Activated naive CD4-positive, alpha-beta T cell treated with anti-CD3 and anti-CD28 coated beads, Interleukin-2, amount 50 U/mL, for 24 hours (primary cell): ENCODE results near the gene ARHGAP42.

Source experiments
- H3K27ac Mint-ChIP-seq: one replicate; pipeline ENCODE4 v1.8.0; 2021; ENCODE audit warnings: mild to moderate bottlenecking, mixed read lengths
- H3K27me3 Mint-ChIP-seq: one replicate; pipeline ENCODE4 v1.8.0; 2021; ENCODE audit warnings: mixed read lengths
- H3K36me3 Mint-ChIP-seq: one replicate; pipeline ENCODE4 v1.8.0; 2021; ENCODE audit warnings: mixed read lengths
- H3K4me1 Mint-ChIP-seq: one replicate; pipeline ENCODE4 v1.8.0; 2021; ENCODE audit warnings: mixed read lengths
- H3K4me3 Mint-ChIP-seq: one replicate; pipeline ENCODE4 v1.8.0; 2021; ENCODE audit warnings: mild to moderate bottlenecking, mixed read lengths
- H3K9me3 Mint-ChIP-seq: one replicate; pipeline ENCODE4 v1.8.0; 2021; ENCODE audit warnings: mixed read lengths

ARHGAP42 gene

GRCh38 chr11:100691896-100692653 lies 5.0 kb downstream of the ARHGAP42 start:
- Mint-ChIP-seq H3K4me1 (peaks cover 7% of the 10 kb centered on the region), H3K27ac (no peak overlapping the region), H3K27me3 (peaks cover 17% of the 10 kb centered on the region), H3K9me3 (no peaks in the 10 kb centered on the region), H3K4me3 (no peak overlapping the region), H3K36me3 (no peaks in the 10 kb centered on the region)

GRCh38 chr11:100695911-100696310 lies 8.8 kb downstream of the ARHGAP42 start:
- H3K27ac Mint-ChIP-seq, result no peak overlapping the region
- no peaks in the 10 kb centered on the region for H3K9me3 Mint-ChIP-seq
- peaks cover under 1% of the 10 kb centered on the region for H3K27me3 Mint-ChIP-seq
- no peaks in the 10 kb centered on the region for H3K4me1 Mint-ChIP-seq
- no peak overlapping the region for H3K4me3 Mint-ChIP-seq
- no peaks in the 10 kb centered on the region for H3K36me3 Mint-ChIP-seq

GRCh38 chr11:100703139-100703538 lies 16.1 kb downstream of the ARHGAP42 start:
- H3K27me3 Mint-ChIP-seq, result no peaks in the 10 kb centered on the region
- H3K36me3 Mint-ChIP-seq, result no peaks in the 10 kb centered on the region
- no peaks in the 10 kb centered on the region for H3K9me3 Mint-ChIP-seq
- no peaks in the 10 kb centered on the region for H3K4me1 Mint-ChIP-seq
- no peak overlapping the region for H3K27ac Mint-ChIP-seq
- H3K4me3 Mint-ChIP-seq, result no peak overlapping the region

- Mint-ChIP-seq H3K4me3 (no peak overlapping the region), H3K27ac (no peak overlapping the region), H3K36me3 (no peaks in the 10 kb centered on the region), H3K4me1 (no peaks in the 10 kb centered on the region), H3K27me3 (no peaks in the 10 kb centered on the region), H3K9me3 (no peaks in the 10 kb centered on the region)
Observed at GRCh38 chr11:100703801-100704575, 16.9 kb downstream of the ARHGAP42 start.

DNA sequence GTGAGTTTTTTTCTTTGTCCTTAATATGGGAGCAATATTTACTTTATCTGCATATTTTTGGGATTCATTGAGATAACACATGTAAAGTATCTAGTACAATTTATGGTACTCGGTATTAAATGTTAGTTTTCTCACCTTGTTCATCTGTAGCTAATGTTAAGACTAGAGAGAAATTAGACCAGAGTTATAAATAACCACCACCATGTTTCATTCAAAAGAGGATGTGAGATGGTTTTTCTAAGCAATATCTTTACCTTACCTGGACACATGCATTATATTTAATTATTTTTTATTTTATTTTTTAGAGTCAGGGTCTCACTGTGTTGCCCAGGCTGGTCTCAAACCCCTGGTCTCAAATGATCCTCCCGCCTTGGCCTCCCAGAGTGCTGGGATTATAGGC lies 18.4 kb downstream of the ARHGAP42 start:
- no peaks in the 10 kb centered on the region for H3K4me1 Mint-ChIP-seq
- no peak overlapping the region for H3K4me3 Mint-ChIP-seq

DNA sequence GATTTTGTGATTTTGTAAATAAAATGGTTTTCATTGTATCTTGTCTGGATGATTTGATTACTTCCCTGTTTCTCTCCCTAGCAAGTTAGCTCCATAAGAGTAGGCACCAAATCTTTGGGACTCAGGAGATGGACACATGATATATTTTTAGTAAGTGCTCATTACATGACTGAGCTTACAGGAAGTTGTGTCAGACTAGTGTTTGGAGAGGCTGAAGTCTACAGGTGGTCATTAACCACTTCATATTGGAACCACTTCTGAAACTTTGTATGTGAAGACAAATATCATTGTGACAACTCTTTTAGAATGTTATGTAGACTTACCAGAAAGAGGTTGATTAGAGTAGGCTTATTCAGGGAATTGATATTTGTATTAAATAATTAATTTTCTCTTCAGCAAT lies 19.1 kb downstream of the ARHGAP42 start:
- H3K4me3 Mint-ChIP-seq, result no peak overlapping the region
- H3K27me3 Mint-ChIP-seq, result no peaks in the 10 kb centered on the region
- H3K36me3 Mint-ChIP-seq, result no peaks in the 10 kb centered on the region
- H3K4me1 Mint-ChIP-seq, result no peaks in the 10 kb centered on the region
- H3K27ac Mint-ChIP-seq, result no peak overlapping the region
- no peaks in the 10 kb centered on the region for H3K9me3 Mint-ChIP-seq

More for the DNA sequence above, 18.4 kb downstream of the ARHGAP42 start:
- Mint-ChIP-seq H3K27ac (no peak overlapping the region), H3K9me3 (no peaks in the 10 kb centered on the region), H3K27me3 (no peaks in the 10 kb centered on the region), H3K36me3 (no peaks in the 10 kb centered on the region)

DNA sequence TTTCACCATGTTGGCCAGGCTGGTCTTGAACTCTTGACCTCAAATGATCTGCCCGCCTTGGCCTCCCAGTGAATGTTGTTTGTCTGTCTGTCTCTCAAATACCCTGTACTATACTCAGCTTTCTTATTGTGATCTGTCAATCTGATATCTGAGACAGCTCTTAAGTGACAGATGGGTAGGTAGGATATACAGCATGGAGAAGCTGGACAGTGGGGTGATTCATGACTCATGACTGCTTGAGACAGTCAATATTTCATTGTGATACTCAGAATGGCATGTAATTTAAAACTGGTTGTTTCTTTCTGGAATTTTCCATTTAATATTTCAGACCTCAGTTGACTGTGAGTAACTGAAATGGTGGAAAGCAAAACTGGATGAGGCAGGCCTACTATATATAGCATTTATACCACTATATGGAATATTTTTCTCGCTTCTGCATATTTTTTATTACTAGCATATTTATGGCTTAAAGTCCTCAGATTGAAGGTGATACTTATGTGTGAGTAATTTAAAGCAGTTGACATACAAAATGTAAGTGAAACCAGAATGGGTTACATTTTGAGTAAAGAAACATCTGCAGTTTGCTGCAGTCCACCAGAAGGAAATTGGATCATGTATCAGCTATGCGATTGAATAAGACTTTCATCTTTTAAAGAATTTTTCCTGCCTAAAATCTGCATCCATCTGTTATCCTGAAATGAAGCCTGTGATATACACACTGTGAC lies 22.3 kb downstream of the ARHGAP42 start:
- Mint-ChIP-seq H3K27ac (no peak overlapping the region), H3K27me3 (no peaks in the 10 kb centered on the region), H3K36me3 (no peaks in the 10 kb centered on the region), H3K9me3 (no peaks in the 10 kb centered on the region), H3K4me3 (no peak overlapping the region), H3K4me1 (no peaks in the 10 kb centered on the region)

DNA sequence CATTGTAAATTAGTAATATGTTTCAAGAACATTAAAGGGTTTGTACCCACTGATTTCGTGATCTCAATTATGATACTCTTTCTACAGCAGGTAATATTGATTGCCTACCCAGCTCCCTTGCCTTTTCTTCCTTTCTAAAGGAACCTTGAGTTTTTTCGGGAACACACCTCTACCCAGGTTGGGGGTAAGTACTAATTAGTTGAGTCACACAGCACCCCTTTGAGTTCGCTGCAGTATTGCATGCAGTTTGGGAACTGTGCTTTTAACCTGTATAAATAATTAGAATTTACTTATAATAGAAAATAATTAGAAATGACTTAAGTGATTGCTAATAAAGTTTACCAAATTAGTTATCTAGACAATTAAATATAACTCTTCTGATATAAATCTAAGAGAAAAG lies 24.9 kb downstream of the ARHGAP42 start:
- Mint-ChIP-seq H3K4me1 (no peaks in the 10 kb centered on the region), H3K27ac (no peak overlapping the region), H3K36me3 (no peaks in the 10 kb centered on the region), H3K27me3 (no peaks in the 10 kb centered on the region), H3K9me3 (no peaks in the 10 kb centered on the region), H3K4me3 (no peak overlapping the region)

GRCh38 chr11:100712583-100712982 lies 25.5 kb downstream of the ARHGAP42 start:
- no peaks in the 10 kb centered on the region for H3K36me3 Mint-ChIP-seq
- no peak overlapping the region for H3K4me3 Mint-ChIP-seq
- H3K27ac Mint-ChIP-seq, result no peak overlapping the region
- no peaks in the 10 kb centered on the region for H3K27me3 Mint-ChIP-seq
- no peaks in the 10 kb centered on the region for H3K9me3 Mint-ChIP-seq
- no peaks in the 10 kb centered on the region for H3K4me1 Mint-ChIP-seq

DNA sequence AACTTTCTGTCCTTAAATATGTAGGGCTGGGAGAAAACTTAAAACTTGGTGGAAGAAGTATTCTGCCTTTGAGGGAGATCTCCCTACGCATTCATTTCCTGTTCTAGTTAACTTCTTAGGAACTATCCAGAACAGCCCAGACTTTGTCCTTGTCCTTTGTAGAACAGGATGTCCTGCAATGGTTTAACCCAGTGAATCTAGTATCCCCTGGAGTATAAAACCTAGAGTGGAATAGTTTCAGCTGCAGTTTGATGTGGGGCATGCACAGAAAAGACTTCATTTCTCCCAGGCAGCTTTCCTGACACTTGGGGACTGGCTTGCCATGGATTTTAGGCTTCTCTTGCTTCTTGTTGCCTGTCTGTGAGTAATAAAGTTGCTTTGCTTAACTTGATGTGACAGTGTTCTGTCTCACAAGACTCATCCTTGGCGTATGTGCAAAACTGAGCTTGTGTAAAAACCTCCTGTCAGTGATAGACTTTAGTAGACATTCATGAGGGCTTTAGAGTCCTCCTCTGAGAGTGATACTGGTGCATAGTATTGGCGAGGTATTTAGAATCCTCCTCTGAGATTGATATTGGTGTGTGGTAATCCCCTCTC lies 28.2 kb downstream of the ARHGAP42 start:
- Mint-ChIP-seq H3K27ac (no peak overlapping the region), H3K4me1 (no peaks in the 10 kb centered on the region), H3K4me3 (no peak overlapping the region), H3K9me3 (no peaks in the 10 kb centered on the region), H3K27me3 (no peaks in the 10 kb centered on the region), H3K36me3 (no peaks in the 10 kb centered on the region)

GRCh38 chr11:100716838-100717237 lies 29.8 kb downstream of the ARHGAP42 start:
- no peak overlapping the region for H3K4me3 Mint-ChIP-seq
- H3K4me1 Mint-ChIP-seq, result no peaks in the 10 kb centered on the region
- H3K9me3 Mint-ChIP-seq, result no peaks in the 10 kb centered on the region
- H3K27me3 Mint-ChIP-seq, result no peaks in the 10 kb centered on the region
- H3K36me3 Mint-ChIP-seq, result no peaks in the 10 kb centered on the region
- no peak overlapping the region for H3K27ac Mint-ChIP-seq

- Mint-ChIP-seq H3K36me3 (no peaks in the 10 kb centered on the region), H3K4me1 (no peaks in the 10 kb centered on the region), H3K27me3 (no peaks in the 10 kb centered on the region), H3K9me3 (no peaks in the 10 kb centered on the region), H3K4me3 (no peak overlapping the region), H3K27ac (no peak overlapping the region)
Observed at GRCh38 chr11:100719362-100719761, 32.3 kb downstream of the ARHGAP42 start.

GRCh38 chr11:100719809-100720221 lies 32.7 kb downstream of the ARHGAP42 start:
- Mint-ChIP-seq H3K9me3 (no peaks in the 10 kb centered on the region), H3K27me3 (no peaks in the 10 kb centered on the region), H3K4me1 (no peaks in the 10 kb centered on the region), H3K36me3 (no peaks in the 10 kb centered on the region), H3K4me3 (no peak overlapping the region), H3K27ac (no peak overlapping the region)

DNA sequence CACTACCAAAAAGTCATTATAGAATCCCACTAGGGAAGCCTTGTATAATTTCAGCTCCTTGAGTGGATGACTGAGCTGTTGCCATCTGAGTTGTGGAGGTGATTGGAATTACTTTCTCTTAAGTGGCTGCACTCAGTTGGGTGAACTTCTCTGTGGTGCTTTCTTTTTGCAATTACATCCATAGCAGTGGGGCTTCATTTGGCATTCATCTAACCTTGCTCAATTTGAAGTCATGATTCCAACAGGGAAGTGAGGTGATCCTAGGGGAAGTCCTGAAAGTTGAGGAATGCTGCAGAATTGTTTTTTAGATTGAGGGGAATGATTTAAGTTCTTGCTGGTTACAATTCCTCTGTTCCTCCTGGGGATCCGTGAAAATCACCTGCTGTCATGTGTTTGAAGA lies 39.6 kb downstream of the ARHGAP42 start:
- no peaks in the 10 kb centered on the region for H3K36me3 Mint-ChIP-seq
- H3K9me3 Mint-ChIP-seq, result no peaks in the 10 kb centered on the region
- no peaks in the 10 kb centered on the region for H3K4me1 Mint-ChIP-seq
- H3K27ac Mint-ChIP-seq, result no peak overlapping the region
- no peak overlapping the region for H3K4me3 Mint-ChIP-seq
- no peaks in the 10 kb centered on the region for H3K27me3 Mint-ChIP-seq

- no peak overlapping the region for H3K4me3 Mint-ChIP-seq
- H3K27me3 Mint-ChIP-seq, result no peaks in the 10 kb centered on the region
- no peaks in the 10 kb centered on the region for H3K4me1 Mint-ChIP-seq
- H3K9me3 Mint-ChIP-seq, result no peaks in the 10 kb centered on the region
- no peaks in the 10 kb centered on the region for H3K36me3 Mint-ChIP-seq
- H3K27ac Mint-ChIP-seq, result no peak overlapping the region
Observed at GRCh38 chr11:100727410-100727809, 40.3 kb downstream of the ARHGAP42 start.
